HepG2 (cell line): ENCODE results near the gene DAB2IP. TPM values are rescaled to one million over a fixed set of nuclear protein-coding genes. Genes with fewer than 3 reads are reported as not detected.

ENCODE experiments used
- BCLAF1 ChIP-seq: fragments of 450-650 bp; IDR thresholded peaks from 2 replicates; pipeline ENCODE4 v1.6.1; 2017; ENCODE audit warnings: mild to moderate bottlenecking
- ELF3 ChIP-seq: IDR thresholded peaks from 2 replicates; pipeline ENCODE4 v1.6.1; 2016; ENCODE audit warnings: missing genetic modification reagents, missing compliant biosample characterization
- IKZF1 ChIP-seq: fragments of 450-650 bp; IDR thresholded peaks from 2 replicates; pipeline ENCODE4 v1.7.1; 2016
- IKZF4 ChIP-seq: sonication (generic); formaldehyde crosslinking; IDR thresholded peaks from 2 replicates; pipeline ENCODE4 v1.5.1; 2020; ENCODE audit warnings: borderline replicate concordance, mild to moderate bottlenecking, low read depth, missing genetic modification reagents; ENCODE audit errors: not compliant biosample characterization
- KDM2A ChIP-seq: sonication (generic); formaldehyde crosslinking; IDR thresholded peaks from 2 replicates; pipeline ENCODE4 v1.4.0; 2020; ENCODE audit warnings: low read depth, missing genetic modification reagents, borderline replicate concordance
- KDM3A ChIP-seq: IDR thresholded peaks from 2 replicates; pipeline ENCODE4 v1.6.1; 2018; ENCODE audit warnings: low read depth, missing compliant biosample characterization
- ONECUT2 ChIP-seq: sonication (generic); formaldehyde crosslinking; IDR thresholded peaks from 2 replicates; pipeline ENCODE4 v1.4.0; 2020; ENCODE audit warnings: missing genetic modification reagents
- RARA ChIP-seq: IDR thresholded peaks from 2 replicates; pipeline ENCODE4 v1.6.1; 2016; ENCODE audit warnings: missing genetic modification reagents, missing compliant biosample characterization
- SALL1 ChIP-seq: sonication (generic); formaldehyde crosslinking; IDR thresholded peaks from 2 replicates; pipeline ENCODE4 v1.8.0; 2022; ENCODE audit warnings: mild to moderate bottlenecking, missing genetic modification reagents
- SCMH1 ChIP-seq: sonication (generic); formaldehyde crosslinking; IDR thresholded peaks from 2 replicates; pipeline ENCODE4 v1.9.0; 2021; ENCODE audit warnings: missing genetic modification reagents, mild to moderate bottlenecking, borderline replicate concordance
- SIN3B ChIP-seq: fragments of 150-350 bp; IDR thresholded peaks from 2 replicates; pipeline ENCODE4 v1.6.1; 2014; ENCODE audit warnings: low read length
- SRSF1 ChIP-seq: fragments of 200-400 bp; formaldehyde crosslinking; optimal IDR thresholded peaks from 2 replicates; pipeline ENCODE3; 2017; ENCODE audit warnings: mild to moderate bottlenecking, low read depth, low read length, moderate library complexity
- TEAD3 ChIP-seq: optimal IDR thresholded peaks from 2 replicates; pipeline ENCODE3; 2016; ENCODE audit warnings: borderline replicate concordance
- THAP9 ChIP-seq: sonication (generic); formaldehyde crosslinking; IDR thresholded peaks from 2 replicates; pipeline ENCODE4; 2020; ENCODE audit warnings: missing genetic modification reagents, mild to moderate bottlenecking, borderline replicate concordance
- ZFY ChIP-seq: sonication (generic); formaldehyde crosslinking; IDR thresholded peaks from 2 replicates; pipeline ENCODE4 v1.4.0; 2020; ENCODE audit warnings: missing genetic modification reagents
- ZNF451 ChIP-seq: sonication (generic); formaldehyde crosslinking; IDR thresholded peaks from 2 replicates; pipeline ENCODE4 v1.5.0; 2020; ENCODE audit warnings: mild to moderate bottlenecking, missing genetic modification reagents
- ZSCAN21 ChIP-seq: sonication (generic); formaldehyde crosslinking; IDR thresholded peaks from 2 replicates; pipeline ENCODE4 v1.8.0; 2022; ENCODE audit warnings: mild to moderate bottlenecking, missing genetic modification reagents, moderate library complexity, borderline replicate concordance
- ZSCAN22 ChIP-seq: sonication (generic); formaldehyde crosslinking; IDR thresholded peaks from 2 replicates; pipeline ENCODE4 v1.4.0; 2020; ENCODE audit warnings: mild to moderate bottlenecking, missing genetic modification reagents
- ZSCAN30 ChIP-seq: sonication (generic); formaldehyde crosslinking; IDR thresholded peaks from 2 replicates; pipeline ENCODE4 v1.5.0; 2020; ENCODE audit warnings: mild to moderate bottlenecking, missing genetic modification reagents
- ZSCAN5A ChIP-seq: sonication (generic); formaldehyde crosslinking; IDR thresholded peaks from 2 replicates; pipeline ENCODE4 v1.8.0; 2022; ENCODE audit warnings: mild to moderate bottlenecking, missing genetic modification reagents, borderline replicate concordance
- polyA plus RNA-seq, 8 experiments: library from polyadenylated mRNA; depleted of rRNA in 3 of 8; stranded (reverse) in 7 of 8; unstranded in 1 of 8; fragments of >200 nt; fragmentation: Illumina TruSeq in 4 of 8; extraction: Trizol in 4 of 8; gene quantifications; 2 replicates each; pipeline versions ENCODE4 v1.2.1 to v1.2.3, GENCODE V29; 2011 to 2016; ENCODE audit warnings: low read depth in 4 of 8, missing spikeins in 1 of 8, mixed read lengths in 1 of 8; ENCODE audit not compliant: insufficient read depth in 1 of 8
- total RNA-seq, 5 experiments: library from RNA; depleted of rRNA; stranded (reverse); fragments of >200 nt; fragmentation: Illumina TruSeq; extraction: Trizol; gene quantifications; 2 replicates each; pipeline ENCODE4 v1.2.3, GENCODE V29; 2016; ENCODE audit warnings: low read depth in 1 of 5
- TF ChIP-seq, protein P1 (sequence below): fragments of 450-650 bp; IDR thresholded peaks from 2 replicates; pipeline ENCODE4 v1.6.1; 2017
- TF ChIP-seq, protein P2 (sequence below): sonication (generic); formaldehyde crosslinking; conservative IDR thresholded peaks from 2 replicates; pipeline ENCODE4 v1.8.0; 2022; ENCODE audit warnings: mild to moderate bottlenecking, moderate library complexity, missing genetic modification reagents

Gene DAB2IP
- total and polyA plus RNA-seq, 2 of the 13 experiments (the other 11 are each of a cell fraction or from before 2014, with no cell fraction given) = 25.3 to 37.9 TPM

DNA sequence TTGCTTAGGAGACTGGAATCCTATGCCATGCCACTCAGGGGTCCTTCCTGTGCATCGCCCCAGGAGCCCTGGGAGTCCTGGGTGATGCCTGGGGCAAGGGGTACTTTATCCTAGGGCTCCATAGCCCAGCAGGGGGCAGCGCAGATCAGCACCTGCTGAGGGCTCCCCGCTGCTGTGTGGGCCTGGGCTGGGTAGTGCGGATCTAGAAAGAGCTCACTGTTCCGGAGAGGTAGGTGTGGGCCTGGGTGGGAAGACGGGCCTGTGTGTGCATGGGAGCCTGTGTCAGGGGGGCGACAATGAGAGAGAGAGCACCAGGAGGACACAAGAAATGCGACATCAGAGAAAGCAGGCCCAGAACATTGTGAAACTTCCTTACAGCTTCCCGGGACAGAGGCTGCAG lies 11.4 kb upstream of the DAB2IP start (continued):
- TF ChIP-seq IKZF4 (CRISPR knock-in tag) = no peak
- peak; percentile 47 for TF ChIP-seq SALL1 (CRISPR knock-in tag)
- peak; percentile 58 for TF ChIP-seq TEAD3 (CRISPR knock-in tag)
- 0 out of 2 replicates have a peak, but pooled peaks have one; percentile 23 for TF ChIP-seq THAP9 (CRISPR knock-in tag)
- TF ChIP-seq SRSF1 = no peak
- TF ChIP-seq ZSCAN22 (CRISPR knock-in tag) = no peak
- TF ChIP-seq BCLAF1 = no peak
- TF ChIP-seq, protein P1, sequence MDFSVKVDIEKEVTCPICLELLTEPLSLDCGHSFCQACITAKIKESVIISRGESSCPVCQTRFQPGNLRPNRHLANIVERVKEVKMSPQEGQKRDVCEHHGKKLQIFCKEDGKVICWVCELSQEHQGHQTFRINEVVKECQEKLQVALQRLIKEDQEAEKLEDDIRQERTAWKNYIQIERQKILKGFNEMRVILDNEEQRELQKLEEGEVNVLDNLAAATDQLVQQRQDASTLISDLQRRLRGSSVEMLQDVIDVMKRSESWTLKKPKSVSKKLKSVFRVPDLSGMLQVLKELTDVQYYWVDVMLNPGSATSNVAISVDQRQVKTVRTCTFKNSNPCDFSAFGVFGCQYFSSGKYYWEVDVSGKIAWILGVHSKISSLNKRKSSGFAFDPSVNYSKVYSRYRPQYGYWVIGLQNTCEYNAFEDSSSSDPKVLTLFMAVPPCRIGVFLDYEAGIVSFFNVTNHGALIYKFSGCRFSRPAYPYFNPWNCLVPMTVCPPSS = no peak
- no peak for TF ChIP-seq ZNF451
- no peak for TF ChIP-seq IKZF1
- TF ChIP-seq ZSCAN21 = no peak
- no peak for TF ChIP-seq RARA (CRISPR knock-in tag)
- no peak for TF ChIP-seq ZSCAN30 (CRISPR knock-in tag)
- TF ChIP-seq SIN3B = no peak
- TF ChIP-seq, protein P2, sequence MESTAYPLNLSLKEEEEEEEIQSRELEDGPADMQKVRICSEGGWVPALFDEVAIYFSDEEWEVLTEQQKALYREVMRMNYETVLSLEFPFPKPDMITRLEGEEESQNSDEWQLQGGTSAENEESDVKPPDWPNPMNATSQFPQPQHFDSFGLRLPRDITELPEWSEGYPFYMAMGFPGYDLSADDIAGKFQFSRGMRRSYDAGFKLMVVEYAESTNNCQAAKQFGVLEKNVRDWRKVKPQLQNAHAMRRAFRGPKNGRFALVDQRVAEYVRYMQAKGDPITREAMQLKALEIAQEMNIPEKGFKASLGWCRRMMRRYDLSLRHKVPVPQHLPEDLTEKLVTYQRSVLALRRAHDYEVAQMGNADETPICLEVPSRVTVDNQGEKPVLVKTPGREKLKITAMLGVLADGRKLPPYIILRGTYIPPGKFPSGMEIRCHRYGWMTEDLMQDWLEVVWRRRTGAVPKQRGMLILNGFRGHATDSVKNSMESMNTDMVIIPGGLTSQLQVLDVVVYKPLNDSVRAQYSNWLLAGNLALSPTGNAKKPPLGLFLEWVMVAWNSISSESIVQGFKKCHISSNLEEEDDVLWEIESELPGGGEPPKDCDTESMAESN (CRISPR knock-in tag) = 0 out of 2 replicates have a peak, but pooled peaks have one; percentile 30
- no peak for TF ChIP-seq ZFY (CRISPR knock-in tag)
- TF ChIP-seq ONECUT2 (CRISPR knock-in tag) = no peak
- TF ChIP-seq KDM2A (CRISPR knock-in tag) = 0 out of 2 replicates have a peak, but pooled peaks have one; percentile 56
- TF ChIP-seq SCMH1 = no peak
- no peak for TF ChIP-seq ZSCAN5A
- no peak for TF ChIP-seq KDM3A (CRISPR knock-in tag)
- TF ChIP-seq ELF3 (CRISPR knock-in tag) = no peak
